ENCODE results near the gene ATXN10.
A peak's percentile ranks its signal among the peaks of the same experiment; 100 is the strongest.

ATXN10 gene

GRCh38 chr22:45742866-45743450 lies 71.3 kb downstream of the ATXN10 start:
- TF ChIP-seq CTCF (IDR thresholded peaks at IDR 0.05; ENCODE audit: low read length) (no peak), EZH2 (IDR thresholded peaks at IDR 0.05; ENCODE audit: borderline replicate concordance, low read length) (no peak)
- 0 out of 2 replicates have a peak, but pooled peaks cover 3% of the 10 kb centered on the region for H3K9me3 ChIP-seq (ENCODE audit: low read length)
- H3K79me2 ChIP-seq (ENCODE audit: insufficient read depth, low read length): 0 out of 2 replicates have a peak, but pooled peaks cover 3% of the 10 kb centered on the region
- H3K9ac ChIP-seq (ENCODE audit: low read length): no peak overlapping the region
- H3K4me1 ChIP-seq (ENCODE audit: insufficient read depth, low read length, severe bottlenecking): peaks cover 44% of the 10 kb centered on the region
- no peak overlapping the region for H2AFZ ChIP-seq (ENCODE audit: low read length)
- peaks cover 93% of the 10 kb centered on the region for H3K36me3 ChIP-seq (ENCODE audit: insufficient read depth, low read length)
- no peaks in the 10 kb centered on the region for H4K20me1 ChIP-seq (ENCODE audit: insufficient read depth, low read length)
- H3K27me3 ChIP-seq (ENCODE audit: insufficient read depth, low read length): no peaks in the 10 kb centered on the region
- peak overlapping the region; percentile 94 for H3K27ac ChIP-seq (ENCODE audit: low read depth, low read length, poor library complexity, severe bottlenecking)
- H3K4me2 ChIP-seq (ENCODE audit: low read length): no peak overlapping the region
- no peak overlapping the region for H3K4me3 ChIP-seq (ENCODE audit: low read depth, low read length, poor library complexity, severe bottlenecking)
- H3K9me2 ChIP-seq (ENCODE audit: low read depth, low read length): no peaks in the 10 kb centered on the region
- no peaks in the 10 kb centered on the region for H3F3A ChIP-seq (ENCODE audit: insufficient read depth, low read length)

DNA sequence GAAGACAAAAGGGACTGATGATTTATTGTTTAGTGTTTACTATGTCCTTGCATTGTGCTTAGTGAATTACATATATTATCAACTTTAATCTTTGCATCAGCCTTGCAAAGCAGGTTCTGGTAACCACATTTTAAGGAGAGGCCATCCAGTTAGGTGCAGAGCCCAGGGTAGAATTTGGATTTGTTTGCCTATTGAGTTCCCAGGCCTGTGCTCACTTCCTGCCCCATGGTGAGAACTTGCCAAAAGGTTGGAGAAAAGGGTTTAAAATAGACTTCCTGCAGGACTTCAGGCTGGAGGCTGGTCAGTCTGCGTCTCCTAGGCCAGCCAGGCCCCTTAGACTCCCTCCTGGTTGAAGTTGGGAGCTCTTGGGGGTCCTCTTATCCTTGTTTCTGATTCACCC lies 72.1 kb downstream of the ATXN10 start:
- Histone ChIP-seq H3K4me3 (ENCODE audit: low read depth, low read length, poor library complexity, severe bottlenecking) (no peak overlapping the region), H3K4me2 (ENCODE audit: low read length) (no peak overlapping the region), H3K4me1 (ENCODE audit: insufficient read depth, low read length, severe bottlenecking) (peaks cover 51% of the 10 kb centered on the region), H3K79me2 (ENCODE audit: insufficient read depth, low read length) (peaks cover 3% of the 10 kb centered on the region; the same call in 1 of the 2 replicates), H3K36me3 (ENCODE audit: insufficient read depth, low read length) (peaks cover 93% of the 10 kb centered on the region), H2AFZ (ENCODE audit: low read length) (no peak overlapping the region), H3K9me3 (ENCODE audit: low read length) (no peaks in the 10 kb centered on the region), H3K27ac (ENCODE audit: low read depth, low read length, poor library complexity, severe bottlenecking) (peak overlapping the region; percentile 94), H4K20me1 (ENCODE audit: insufficient read depth, low read length) (no peaks in the 10 kb centered on the region), H3K27me3 (ENCODE audit: insufficient read depth, low read length) (no peaks in the 10 kb centered on the region), H3F3A (ENCODE audit: insufficient read depth, low read length) (no peaks in the 10 kb centered on the region), H3K9ac (ENCODE audit: low read length) (no peak overlapping the region), H3K9me2 (ENCODE audit: low read depth, low read length) (no peaks in the 10 kb centered on the region)
- TF ChIP-seq CTCF (IDR thresholded peaks at IDR 0.05; ENCODE audit: low read length): no peak

DNA sequence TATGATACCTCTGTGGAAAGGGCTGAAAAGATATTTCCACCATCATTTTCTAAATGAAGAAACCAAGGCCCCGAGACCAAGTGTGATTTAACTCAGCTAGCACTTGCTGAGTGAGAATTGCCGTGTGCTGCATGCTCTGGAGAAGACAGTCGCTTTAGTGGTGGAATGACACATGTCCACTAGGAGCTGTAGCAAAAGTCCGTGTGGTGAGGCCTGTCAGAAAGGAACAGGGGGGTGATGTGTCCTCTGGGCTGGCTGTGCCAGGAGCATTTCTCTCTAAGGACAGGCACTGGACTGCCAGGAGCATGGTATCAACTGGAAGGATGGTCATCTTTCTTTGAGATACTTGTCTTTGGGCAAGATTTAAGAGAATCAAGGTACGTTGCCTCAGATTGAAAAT lies 72.8 kb downstream of the ATXN10 start:
- Histone ChIP-seq H3K9ac (ENCODE audit: low read length) (no peak overlapping the region), H3K36me3 (ENCODE audit: insufficient read depth, low read length) (peaks cover 93% of the 10 kb centered on the region), H3K79me2 (ENCODE audit: insufficient read depth, low read length) (peaks cover 3% of the 10 kb centered on the region; the same call in 1 of the 2 replicates), H3K4me3 (ENCODE audit: low read depth, low read length, poor library complexity, severe bottlenecking) (no peak overlapping the region), H3F3A (ENCODE audit: insufficient read depth, low read length) (no peaks in the 10 kb centered on the region), H3K4me1 (ENCODE audit: insufficient read depth, low read length, severe bottlenecking) (peaks cover 51% of the 10 kb centered on the region), H3K27ac (ENCODE audit: low read depth, low read length, poor library complexity, severe bottlenecking) (peak overlapping the region; percentile 94), H3K9me3 (ENCODE audit: low read length) (no peaks in the 10 kb centered on the region), H3K9me2 (ENCODE audit: low read depth, low read length) (no peaks in the 10 kb centered on the region), H2AFZ (ENCODE audit: low read length) (no peak overlapping the region), H3K4me2 (ENCODE audit: low read length) (no peak overlapping the region), H3K27me3 (ENCODE audit: insufficient read depth, low read length) (no peaks in the 10 kb centered on the region), H4K20me1 (ENCODE audit: insufficient read depth, low read length) (no peaks in the 10 kb centered on the region)
- TF ChIP-seq EZH2 (IDR thresholded peaks at IDR 0.05; ENCODE audit: borderline replicate concordance, low read length) (no peak), CTCF (IDR thresholded peaks at IDR 0.05; ENCODE audit: low read length) (no peak)

Measured in OCI-LY1 (cell line).